Measurements from ENCODE around the gene SEPTIN10. TPM values are rescaled to one million over a fixed set of nuclear protein-coding genes. Genes with fewer than 3 reads are reported as not detected.

SEPTIN10 gene
- total RNA-seq, 1 donor from 2014 or later: 99.5 TPM

- Mint-ChIP-seq H3K9me3 (no peaks in the 10 kb centered on the region), H3K4me1 (peaks cover 41% of the 10 kb centered on the region), H3K27me3 (ENCODE audit: low read depth) (no peaks in the 10 kb centered on the region), H3K36me3 (ENCODE audit: low read depth) (peaks cover 6% of the 10 kb centered on the region), H3K27ac (ENCODE audit: unreplicated experiment) (no peak overlapping the region), H3K4me3 (peak overlapping the region; percentile 10)
- DNase-seq (ENCODE audit: low read depth, low spot score): no peak
- TF ChIP-seq CTCF (conservative IDR thresholded peaks at IDR 0.05): no peak
These were observed 12.0 kb downstream of the SEPTIN10 start for GRCh38 chr2:109601783-109602182.

GRCh38 chr2:109597283-109597682, 16.5 kb downstream of the SEPTIN10 start:
- Mint-ChIP-seq H3K27me3 (ENCODE audit: low read depth) (no peaks in the 10 kb centered on the region), H3K4me1 (peaks cover 28% of the 10 kb centered on the region), H3K27ac (ENCODE audit: unreplicated experiment) (no peak overlapping the region), H3K36me3 (ENCODE audit: low read depth) (peaks cover 4% of the 10 kb centered on the region), H3K4me3 (no peak overlapping the region), H3K9me3 (no peaks in the 10 kb centered on the region)
- TF ChIP-seq CTCF (conservative IDR thresholded peaks at IDR 0.05): no peak
- no peak for DNase-seq (ENCODE audit: low read depth, low spot score)

- no peak for DNase-seq (ENCODE audit: low read depth, low spot score)
- Mint-ChIP-seq H3K27me3 (ENCODE audit: low read depth) (no peaks in the 10 kb centered on the region), H3K27ac (ENCODE audit: unreplicated experiment) (no peak overlapping the region), H3K4me1 (peaks cover 15% of the 10 kb centered on the region), H3K4me3 (no peak overlapping the region), H3K36me3 (ENCODE audit: low read depth) (no peaks in the 10 kb centered on the region), H3K9me3 (no peaks in the 10 kb centered on the region)
- TF ChIP-seq CTCF (conservative IDR thresholded peaks at IDR 0.05): no peak
These were observed 18.1 kb downstream of the SEPTIN10 start for GRCh38 chr2:109595644-109596043.

GRCh38 chr2:109594246-109594885, 19.4 kb downstream of the SEPTIN10 start:
- peak overlapping the region; percentile 0 for H3K27ac Mint-ChIP-seq (ENCODE audit: unreplicated experiment)
- H3K4me1 Mint-ChIP-seq: peaks cover 15% of the 10 kb centered on the region
- no peaks in the 10 kb centered on the region for H3K27me3 Mint-ChIP-seq (ENCODE audit: low read depth)

GRCh38 chr2:109592905-109593304, 20.9 kb downstream of the SEPTIN10 start:
- peaks cover 15% of the 10 kb centered on the region for H3K4me1 Mint-ChIP-seq
- no peak for TF ChIP-seq CTCF (conservative IDR thresholded peaks at IDR 0.05)
- DNase-seq (ENCODE audit: low read depth, low spot score): no peak
- no peaks in the 10 kb centered on the region for H3K9me3 Mint-ChIP-seq
- H3K27me3 Mint-ChIP-seq (ENCODE audit: low read depth): no peaks in the 10 kb centered on the region
- no peak overlapping the region for H3K4me3 Mint-ChIP-seq
- peaks cover 3% of the 10 kb centered on the region for H3K36me3 Mint-ChIP-seq (ENCODE audit: low read depth)
- no peak overlapping the region for H3K27ac Mint-ChIP-seq (ENCODE audit: unreplicated experiment)

More at GRCh38 chr2:109594246-109594885, 19.4 kb downstream of the SEPTIN10 start:
- no peak for TF ChIP-seq CTCF (conservative IDR thresholded peaks at IDR 0.05)
- Mint-ChIP-seq H3K9me3 (no peaks in the 10 kb centered on the region), H3K4me3 (no peak overlapping the region), H3K36me3 (ENCODE audit: low read depth) (no peaks in the 10 kb centered on the region)
- no peak for DNase-seq (ENCODE audit: low read depth, low spot score)
